ENCODE data around the gene PLA2G4B.

PLA2G4B gene

GRCh38 chr15:41842229-41842628, 3.6 kb downstream of the PLA2G4B start:
- TF ChIP-seq CREB1 (IDR thresholded peaks at IDR 0.05; ENCODE audit: low read depth) (no peak), YY1 (IDR thresholded peaks at IDR 0.05; ENCODE audit: low read depth) (no peak), TCF12 (IDR thresholded peaks at IDR 0.05; ENCODE audit: low read depth) (no peak), FOXM1 (IDR thresholded peaks at IDR 0.05; ENCODE audit: borderline replicate concordance, low read depth) (no peak), MAX (IDR thresholded peaks at IDR 0.05) (no peak), TAF1 (IDR thresholded peaks at IDR 0.05; ENCODE audit: low read depth) (no peak), CEBPB (IDR thresholded peaks at IDR 0.05) (no peak), EGR1 (IDR thresholded peaks at IDR 0.05) (no peak), USF1 (IDR thresholded peaks at IDR 0.05) (no peak), NFIC (IDR thresholded peaks at IDR 0.05) (no peak), EP300 (IDR thresholded peaks at IDR 0.05; ENCODE audit: borderline replicate concordance) (no peak)

- TF ChIP-seq ZBTB7A (IDR thresholded peaks at IDR 0.05; ENCODE audit: low read depth) (no peak), EP300 (IDR thresholded peaks at IDR 0.05; ENCODE audit: borderline replicate concordance) (no peak), MAX (IDR thresholded peaks at IDR 0.05) (no peak), TAF1 (IDR thresholded peaks at IDR 0.05; ENCODE audit: low read depth) (no peak), CREB1 (IDR thresholded peaks at IDR 0.05; ENCODE audit: low read depth) (no peak), YY1 (IDR thresholded peaks at IDR 0.05; ENCODE audit: low read depth) (no peak), FOXM1 (IDR thresholded peaks at IDR 0.05; ENCODE audit: borderline replicate concordance, low read depth) (no peak), CEBPB (IDR thresholded peaks at IDR 0.05) (no peak), REST (IDR thresholded peaks at IDR 0.05; ENCODE audit: low read depth) (no peak), USF1 (IDR thresholded peaks at IDR 0.05) (no peak), TEAD4 (IDR thresholded peaks at IDR 0.05) (no peak), TCF12 (IDR thresholded peaks at IDR 0.05; ENCODE audit: low read depth) (no peak), RAD21 (IDR thresholded peaks at IDR 0.05; ENCODE audit: low read depth) (no peak), EGR1 (IDR thresholded peaks at IDR 0.05) (no peak)
Measured at GRCh38 chr15:41843571-41843970, 4.9 kb downstream of the PLA2G4B start.

- no peak for TF ChIP-seq RAD21 (IDR thresholded peaks at IDR 0.05; ENCODE audit: low read depth)
- TF ChIP-seq REST (IDR thresholded peaks at IDR 0.05; ENCODE audit: low read depth), result no peak
- TF ChIP-seq NFIC (IDR thresholded peaks at IDR 0.05), result no peak
Measured at GRCh38 chr15:41844814-41845213, 6.2 kb downstream of the PLA2G4B start.

- TF ChIP-seq RAD21 (IDR thresholded peaks at IDR 0.05; ENCODE audit: low read depth) (no peak), FOXM1 (IDR thresholded peaks at IDR 0.05; ENCODE audit: borderline replicate concordance, low read depth) (no peak), MAX (IDR thresholded peaks at IDR 0.05) (no peak), REST (IDR thresholded peaks at IDR 0.05; ENCODE audit: low read depth) (no peak), EGR1 (IDR thresholded peaks at IDR 0.05) (no peak), YY1 (IDR thresholded peaks at IDR 0.05; ENCODE audit: low read depth) (no peak), USF1 (IDR thresholded peaks at IDR 0.05) (no peak), EP300 (IDR thresholded peaks at IDR 0.05; ENCODE audit: borderline replicate concordance) (no peak), TAF1 (IDR thresholded peaks at IDR 0.05; ENCODE audit: low read depth) (no peak)
Measured at GRCh38 chr15:41847206-41847605, 8.6 kb downstream of the PLA2G4B start.
